K562 (cell line): Measurements from ENCODE around the gene RNF151. TPM values are rescaled to one million over a fixed set of nuclear protein-coding genes. Genes with fewer than 3 reads are reported as not detected.
A peak's percentile ranks its signal among the peaks of the same experiment; 100 is the strongest.

Experiments used
- ATAC-seq: fragments of 200-7000 bp; cut with Tn5 transposase; 3 replicates; pipeline ENCODE4 v1.9.1; 2020; ENCODE audit warnings: moderate library complexity
- BruUV-seq: library from RNA; stranded (reverse); fragments of 400-500 nt; replicated peaks from 2 replicates; lab custom pipeline; 2021; lab: Mats Ljungman, UMichigan
- CTCF ChIA-PET: fragments of 300-600 bp; formaldehyde crosslinking; extraction: SDS; loops from one replicate; lab custom pipeline; 2021; ENCODE audit warnings: low intra/inter-chr PET ratio; lab: Yijun Ruan, JAX
- POLR2A ChIA-PET: fragments of 300-600, 350-650 bp; sonication (Branson Sonifier 250); formaldehyde crosslinking; extraction: SDS; loops from one replicate; lab custom pipeline; 2021; ENCODE audit warnings: antibody characterized with exemption, inconsistent platforms; lab: Yijun Ruan, JAX
- DNase-seq, 4 experiments: peaks; one replicate each; pipeline versions ENCODE4 v3.0.0 to v3.0.0-alpha.2; 2011 to 2018; ENCODE audit warnings: low spot score in 3 of 4, mixed read lengths in 3 of 4; ENCODE audit errors: extremely low read depth in 1 of 4
- FAIRE-seq: peaks from 2 replicates; lab custom pipeline; 2011; peaks lifted over from hg19 to GRCh38; lab: Jason Lieb, UNC
- H2AFZ ChIP-seq: 2 replicates; pipeline ENCODE4 v1.6.0; 2011; ENCODE audit warnings: low read depth, low read length, control low read depth, inconsistent platforms
- H3K27ac ChIP-seq: fragments of 200-600 bp; 3 replicates; pipeline ENCODE4 v1.8.0; 2011; ENCODE audit warnings: low read depth, mild to moderate bottlenecking, control low read depth, inconsistent platforms, low read length, moderate library complexity, mixed read lengths; ENCODE audit errors: extremely low read depth
- H3K27me3 ChIP-seq, 2 experiments: fragments of 300-600 bp in 1 of 2; 2 replicates in 1 of 2; 3 replicates in 1 of 2; pipeline versions ENCODE4 v1.6.0 to v1.8.0; 2011; ENCODE audit warnings: inconsistent platforms in 2 of 2, low read length in 2 of 2, mild to moderate bottlenecking in 1 of 2, mixed read lengths in 1 of 2, moderate library complexity in 1 of 2; ENCODE audit not compliant: control insufficient read depth in 2 of 2, insufficient read depth in 2 of 2
- H3K36me3 ChIP-seq: fragments of 300-600 bp; 3 replicates; pipeline ENCODE4 v1.8.0; 2011; ENCODE audit warnings: mild to moderate bottlenecking, low read length, inconsistent platforms; ENCODE audit not compliant: control insufficient read depth, insufficient read depth
- H3K4me1 ChIP-seq, 2 experiments: fragments of 200-600 bp in 1 of 2; replicated peaks in 1 of 2; 2 replicates in 1 of 2; 3 replicates in 1 of 2; pipeline versions ENCODE4 v1.5.1 to v1.8.0; 2011; ENCODE audit warnings: inconsistent platforms in 2 of 2, low read length in 2 of 2, mild to moderate bottlenecking in 1 of 2, mixed read lengths in 1 of 2, moderate library complexity in 1 of 2; ENCODE audit not compliant: control insufficient read depth in 2 of 2, insufficient read depth in 2 of 2
- H3K4me2 ChIP-seq: 2 replicates; pipeline ENCODE4 v1.6.1; 2011; ENCODE audit warnings: low read length, control low read depth, inconsistent platforms, mixed read lengths; ENCODE audit not compliant: insufficient read depth
- H3K4me3 ChIP-seq: fragments of 200-600 bp; sonication (generic), shearing (Covaris generic); 2 replicates; pipeline ENCODE4 v1.5.1; 2016; ENCODE audit warnings: control low read depth, inconsistent platforms
- H3K79me2 ChIP-seq: fragments of 200-600 bp; 3 replicates; pipeline ENCODE4 v1.8.0; 2011; ENCODE audit warnings: low read length, inconsistent platforms; ENCODE audit not compliant: control insufficient read depth, insufficient read depth
- H3K9ac ChIP-seq, 2 experiments: 2 replicates each; pipeline versions ENCODE4 v1.6.0 to v1.6.1; 2011; ENCODE audit warnings: low read depth in 2 of 2, low read length in 2 of 2, control low read depth in 1 of 2, inconsistent platforms in 1 of 2, mild to moderate bottlenecking in 1 of 2, mixed read lengths in 1 of 2; ENCODE audit not compliant: insufficient read depth in 1 of 2
- H3K9me1 ChIP-seq: one replicate; pipeline ENCODE4 v1.6.0; 2011; ENCODE audit warnings: inconsistent platforms, mild to moderate bottlenecking, low read length, moderate library complexity; ENCODE audit not compliant: control insufficient read depth, insufficient read depth
- H3K9me3 ChIP-seq: replicated peaks from 2 replicates; pipeline ENCODE4 v1.5.1; 2011; ENCODE audit warnings: low read depth, low read length, inconsistent platforms; ENCODE audit not compliant: control insufficient read depth, insufficient read depth
- H4K20me1 ChIP-seq: replicated peaks from 2 replicates; pipeline ENCODE4 v1.6.1; 2011; ENCODE audit warnings: low read length, inconsistent platforms, mixed read lengths; ENCODE audit not compliant: control insufficient read depth, insufficient read depth
- CHAMP1 ChIP-seq: fragments of 450-650 bp; IDR thresholded peaks from 2 replicates; pipeline ENCODE4 v1.6.1; 2016; ENCODE audit warnings: mild to moderate bottlenecking
- E2F3 ChIP-seq: fragments of 250-450 bp; sonication (Bioruptor Pico); IDR thresholded peaks from 2 replicates; pipeline ENCODE4 v1.4.0; 2020; ENCODE audit warnings: mild to moderate bottlenecking
- WGBS: fragments of 100-300 bp; shearing (Covaris generic); methylation state at CpG from one replicate; pipeline ENCODE4 v1.1.6; 2016; ENCODE audit warnings: low coverage, mixed read lengths; ENCODE audit not compliant: insufficient coverage; ENCODE audit errors: missing lambda C conversion rate; 5-methylcytosine and 5-hydroxymethylcytosine counted together
- in situ Hi-C: fragments of 300-500 bp; cut with MboI; formaldehyde crosslinking; loops from 4 replicates; pipeline ENCODE4 v1.15.0; 2018; ENCODE audit warnings: inconsistent platforms, mixed read lengths
- intact Hi-C: fragments of 100-400 bp; cut with micrococcal nuclease; formaldehyde crosslinking; loops from 2 replicates; pipeline ENCODE4 v1.14.2; 2022
- polyA plus RNA-seq, 8 experiments: library from polyadenylated mRNA; depleted of rRNA in 4 of 8; stranded (reverse) in 5 of 8; unstranded in 3 of 8; fragments of >200 nt; fragmentation: Nextera tagmentation in 2 of 8; fragmentation: Illumina TruSeq in 1 of 8; extraction: Ambion mirVana in 2 of 8; extraction: Trizol in 1 of 8; gene quantifications; 2 replicates each; pipeline versions ENCODE4 v1.2.1 to v1.2.3, GENCODE V29; 2011 to 2014; ENCODE audit warnings: inconsistent platforms in 1 of 8, missing spikeins in 1 of 8
- total RNA-seq, 7 experiments: library from RNA; depleted of rRNA in 6 of 7; stranded (reverse); fragments of >200 nt in 6 of 7; fragmentation: Illumina TruSeq in 2 of 7; extraction: Trizol in 2 of 7; gene quantifications; 2 replicates each; pipeline versions ENCODE4 v1.2.1 to v1.2.3, GENCODE V29; 2011 to 2021; ENCODE audit warnings: low replicate concordance in 1 of 7

Gene RNF151
- total and polyA plus RNA-seq, 9 of the 15 experiments (the other 6 are each of a cell fraction or from before 2014, with no cell fraction given): not detected

GRCh38 chr16:2015947-2016208 lies 49.2 kb downstream of the RNF151 start:
- ChIA-PET CTCF (interaction anchor here (0.9 kb wide), 1 partner anchor 904 kb away, joined by 3 read pairs; no protein-coding TSS in a partner anchor), POLR2A (interaction anchor here (0.6 to 2.0 kb wide), 3 partner anchors 32 to 402 kb away, joined by 3 to 9 read pairs (median 3); partner anchors contain the start of genes GFER and TRAF7)
- in situ Hi-C loops: no loop called here
- Histone ChIP-seq H3K9me3 (no peaks in the 10 kb centered on the region), H3K9ac (peak overlapping the region in 1 of 2 experiments; percentile 90; a peak in 2 of 4 replicates), H3K79me2 (peaks cover 1% of the 10 kb centered on the region; the same call in 2 of the 3 replicates), H3K4me1 (peaks cover 4 to 37% of the 10 kb centered on the region in 2 experiments; a peak in 4 of 5 replicates), H3K4me3 (no peak overlapping the region), H3K27ac (no peak overlapping the region), H3K36me3 (no peaks in the 10 kb centered on the region), H4K20me1 (no peaks in the 10 kb centered on the region), H3K9me1 (no peaks in the 10 kb centered on the region), H3K4me2 (no peak overlapping the region), H3K27me3 (no peaks in the 10 kb centered on the region), H2AFZ (no peak overlapping the region)
- ATAC-seq (no peak), DNase-seq (no peak), FAIRE-seq (no peak)
- BruUV-seq: no TSS peak
- intact Hi-C loops: no loop called here
- 65% methylated on average over 7 of the region's 7 CpGs for WGBS
- TF ChIP-seq E2F3: no peak
- TF ChIP-seq CHAMP1: no peak
